Cerebellar cortex (tissue), 1 donor: ENCODE results near the gene SPATA17.

Experiments
- DNase-seq: peaks from one replicate; pipeline ENCODE4 v3.0.0-alpha.2; 2015; ENCODE audit warnings: low spot score

Gene SPATA17

GRCh38 chr1:217847643-217848042 lies 216.5 kb downstream of the SPATA17 start:
- DNase-seq = no peak

GRCh38 chr1:217856342-217857034 lies 225.3 kb downstream of the SPATA17 start:
- no peak for DNase-seq

GRCh38 chr1:217857061-217857460 lies 225.9 kb downstream of the SPATA17 start:
- DNase-seq = no peak

GRCh38 chr1:217861658-217862057 lies 230.5 kb downstream of the SPATA17 start:
- no peak for DNase-seq

- no peak for DNase-seq
Measured at GRCh38 chr1:217867446-217867995, 236.4 kb downstream of the SPATA17 start.

- no peak for DNase-seq
Measured at GRCh38 chr1:217871955-217872354, 240.8 kb downstream of the SPATA17 start.

- no peak for DNase-seq
Measured at GRCh38 chr1:217875229-217875628, 244.1 kb downstream of the SPATA17 start.

GRCh38 chr1:217876401-217876800 lies 245.3 kb downstream of the SPATA17 start:
- DNase-seq = no peak

GRCh38 chr1:217876896-217877295 lies 245.8 kb downstream of the SPATA17 start:
- DNase-seq = no peak

GRCh38 chr1:217881131-217881543 lies 250.0 kb downstream of the SPATA17 start:
- DNase-seq = no peak

- DNase-seq = no peak
Measured at GRCh38 chr1:217881607-217882332, 250.6 kb downstream of the SPATA17 start.

- no peak for DNase-seq
Measured at GRCh38 chr1:217885181-217885580, 254.0 kb downstream of the SPATA17 start.

GRCh38 chr1:217888328-217888727 lies 257.2 kb downstream of the SPATA17 start:
- no peak for DNase-seq

- peak; percentile 6 for DNase-seq
Measured at GRCh38 chr1:217889401-217889800, 258.3 kb downstream of the SPATA17 start.

GRCh38 chr1:217891966-217892365 lies 260.8 kb downstream of the SPATA17 start:
- DNase-seq = no peak

- no peak for DNase-seq
Measured at GRCh38 chr1:217892750-217893149, 261.6 kb downstream of the SPATA17 start.

GRCh38 chr1:217895841-217896240 lies 264.7 kb downstream of the SPATA17 start:
- DNase-seq = no peak

GRCh38 chr1:217896490-217896889 lies 265.3 kb downstream of the SPATA17 start:
- DNase-seq = no peak

- DNase-seq = no peak
Measured at GRCh38 chr1:217897100-217897499, 266.0 kb downstream of the SPATA17 start.

GRCh38 chr1:217899614-217900013 lies 268.5 kb downstream of the SPATA17 start:
- no peak for DNase-seq

- no peak for DNase-seq
Measured at GRCh38 chr1:217907504-217907903, 276.4 kb downstream of the SPATA17 start.

GRCh38 chr1:217910203-217910602 lies 279.1 kb downstream of the SPATA17 start:
- no peak for DNase-seq

GRCh38 chr1:217910791-217911320 lies 279.7 kb downstream of the SPATA17 start:
- no peak for DNase-seq
